Measurements from ENCODE around the gene BRINP1. TPM values are rescaled to one million over a fixed set of nuclear protein-coding genes. Genes with fewer than 3 reads are reported as not detected.

The BRINP1 gene
- total and polyA plus RNA-seq, 2 of the 8 experiments (the other 6 are each of a cell fraction or from before 2014, with no cell fraction given), result 19.5 to 20.5 TPM

DNA sequence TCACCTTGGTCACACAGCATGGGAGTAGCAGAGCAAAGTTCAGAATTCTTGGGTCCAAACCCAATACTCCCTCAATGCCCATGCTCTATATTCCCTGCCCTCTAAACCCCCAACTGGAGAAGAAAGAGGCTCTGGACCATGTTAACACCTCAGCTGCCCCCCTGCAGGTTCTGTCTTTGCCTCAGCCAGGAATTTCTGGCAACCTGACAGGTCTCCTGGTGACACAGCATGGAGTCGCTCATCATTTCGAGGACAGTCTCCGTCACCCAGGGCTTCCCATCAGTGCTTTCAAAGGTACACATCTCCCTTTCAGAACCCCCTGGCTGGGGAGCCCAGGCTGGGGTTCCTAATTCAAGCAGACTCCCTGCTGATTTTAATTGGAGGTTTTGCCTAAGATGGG is 189.5 kb downstream of the BRINP1 start (continued):
- TF ChIP-seq NANOG (IDR thresholded peaks at IDR 0.05; ENCODE audit: insufficient read depth, low read depth, low read length, poor library complexity, severe bottlenecking), result no peak
- no peak for TF ChIP-seq SP2 (IDR thresholded peaks at IDR 0.05; ENCODE audit: low read length)
- no peak for TF ChIP-seq POU5F1 (IDR thresholded peaks at IDR 0.05; ENCODE audit: low read depth, low read length)
- TF ChIP-seq NRF1 (IDR thresholded peaks at IDR 0.05; ENCODE audit: low read depth, low read length), result no peak
- TF ChIP-seq CBX5 (IDR thresholded peaks at IDR 0.05; ENCODE audit: low read depth, low read length), result no peak
- no peak for TF ChIP-seq SP1 (IDR thresholded peaks at IDR 0.05; ENCODE audit: low read depth, low read length)
